GM18526 (cell line): ENCODE measurements around the gene WDHD1.

ENCODE experiments used
- POLR2A ChIP-seq: IDR thresholded peaks from 3 replicates; pipeline ENCODE4 v1.6.1; 2011; ENCODE audit not compliant: insufficient read length; ENCODE audit errors: extremely low read depth

WDHD1 gene

GRCh38 chr14:54931598-54932340, 95.1 kb downstream of the WDHD1 start:
- TF ChIP-seq POLR2A, result no peak

- no peak for TF ChIP-seq POLR2A
These were observed 95.8 kb downstream of the WDHD1 start for GRCh38 chr14:54931101-54931500.

GRCh38 chr14:54929556-54929955, 97.3 kb downstream of the WDHD1 start:
- TF ChIP-seq POLR2A, result no peak

GRCh38 chr14:54928216-54928615, 98.7 kb downstream of the WDHD1 start:
- no peak for TF ChIP-seq POLR2A

- no peak for TF ChIP-seq POLR2A
These were observed 99.3 kb downstream of the WDHD1 start for GRCh38 chr14:54927551-54927950.

- TF ChIP-seq POLR2A, result no peak
These were observed 104.3 kb downstream of the WDHD1 start for GRCh38 chr14:54922598-54922997.

GRCh38 chr14:54920052-54920451, 106.8 kb downstream of the WDHD1 start:
- TF ChIP-seq POLR2A, result no peak

GRCh38 chr14:54919330-54919729, 107.6 kb downstream of the WDHD1 start:
- TF ChIP-seq POLR2A, result no peak

GRCh38 chr14:54918427-54918826, 108.5 kb downstream of the WDHD1 start:
- TF ChIP-seq POLR2A, result no peak

GRCh38 chr14:54916101-54916500, 110.8 kb downstream of the WDHD1 start:
- no peak for TF ChIP-seq POLR2A

GRCh38 chr14:54909817-54910558, 116.9 kb downstream of the WDHD1 start:
- TF ChIP-seq POLR2A, result no peak

- TF ChIP-seq POLR2A, result no peak
These were observed 118.7 kb downstream of the WDHD1 start for GRCh38 chr14:54908190-54908589.

- TF ChIP-seq POLR2A, result no peak
These were observed 120.8 kb downstream of the WDHD1 start for GRCh38 chr14:54906075-54906474.

- TF ChIP-seq POLR2A, result peak; percentile 99
These were observed 124.1 kb downstream of the WDHD1 start, which contains the start of gene GCH1 for GRCh38 chr14:54902521-54903420. GCH1 (minus strand) TSS chr14:54902826; CDS start chr14:54902663, 163 bp downstream.

GRCh38 chr14:54902143-54902520, 124.8 kb downstream of the WDHD1 start:
- TF ChIP-seq POLR2A, result no peak
